PC-9 (cell line): ENCODE data around the gene HEXIM1. TPM values are rescaled to one million over a fixed set of nuclear protein-coding genes. Genes with fewer than 3 reads are reported as not detected.

Experiments
- BruUV-seq: library from RNA; stranded (reverse); fragments of 400-500 nt; replicated peaks from 2 replicates; lab custom pipeline; 2021; lab: Mats Ljungman, UMichigan
- CTCF ChIA-PET: fragments of 300-600 bp; sonication (Branson Sonifier 250); formaldehyde crosslinking; loops from one replicate; lab custom pipeline; 2022; ENCODE audit warnings: antibody characterized with exemption; lab: Charles Lee
- POLR2A ChIA-PET: fragments of 300-600 bp; sonication (Branson Sonifier 250); formaldehyde crosslinking; loops from one replicate; lab custom pipeline; 2022; ENCODE audit warnings: antibody characterized with exemption; ENCODE audit not compliant: unreplicated experiment; lab: Charles Lee
- DNase-seq, 2 experiments: peaks; one replicate each; pipeline versions ENCODE4 v3.0.0 to v3.0.0-alpha.2; 2015 to 2022; ENCODE audit warnings: mixed read lengths in 1 of 2
- H2AFZ ChIP-seq: fragments of 200-600 bp; sonication (generic); 2 replicates; pipeline ENCODE4 v1.8.1; 2017; ENCODE audit warnings: antibody characterized with exemption
- H3F3A ChIP-seq: fragments of 200-600 bp; sonication (generic); 2 replicates; pipeline ENCODE4 v1.8.1; 2017; ENCODE audit warnings: antibody characterized with exemption, mild to moderate bottlenecking, low read depth; ENCODE audit not compliant: insufficient read depth
- H3K27ac ChIP-seq: fragments of 200-600 bp; sonication (generic); 2 replicates; pipeline ENCODE4 v1.6.1; 2016; ENCODE audit warnings: mixed run types
- H3K27me3 ChIP-seq: fragments of 200-600 bp; sonication (generic); 2 replicates; pipeline ENCODE4 v1.6.1; 2016; ENCODE audit warnings: low read depth, mixed run types; ENCODE audit not compliant: insufficient read depth
- H3K36me3 ChIP-seq: fragments of 200-600 bp; sonication (generic); 2 replicates; pipeline ENCODE4 v1.6.1; 2016; ENCODE audit warnings: low read depth, mixed run types
- H3K4me1 ChIP-seq: fragments of 200-600 bp; sonication (generic); replicated peaks from 2 replicates; pipeline ENCODE4 v1.6.1; 2016; ENCODE audit warnings: mixed run types; ENCODE audit not compliant: insufficient read depth
- H3K4me2 ChIP-seq: fragments of 200-600 bp; sonication (generic); 2 replicates; pipeline ENCODE4 v1.6.1; 2017; ENCODE audit warnings: mixed run types
- H3K4me3 ChIP-seq: fragments of 200-600 bp; sonication (generic); 2 replicates; pipeline ENCODE4 v1.6.1; 2016; ENCODE audit warnings: mixed run types
- H3K79me2 ChIP-seq: fragments of 200-600 bp; sonication (generic); 2 replicates; pipeline ENCODE4 v1.6.1; 2017; ENCODE audit warnings: low read depth, mixed run types
- H3K9me2 ChIP-seq: fragments of 200-600 bp; sonication (generic); 2 replicates; pipeline ENCODE4 v1.8.1; 2017; ENCODE audit warnings: mild to moderate bottlenecking; ENCODE audit not compliant: insufficient read depth
- H3K9me3 ChIP-seq: fragments of 200-600 bp; sonication (generic); 2 replicates; pipeline ENCODE4 v1.8.1; 2016; ENCODE audit warnings: low read depth; ENCODE audit not compliant: insufficient read depth
- H4K20me1 ChIP-seq: fragments of 200-600 bp; sonication (generic); 2 replicates; pipeline ENCODE4 v1.8.1; 2017; ENCODE audit not compliant: insufficient read depth
- EZH2 ChIP-seq: fragments of 200-600 bp; sonication (generic); IDR thresholded peaks from 2 replicates; pipeline ENCODE4 v1.8.0; 2017; ENCODE audit warnings: antibody characterized with exemption, low read depth
- intact Hi-C: fragments of 100-400 bp; cut with micrococcal nuclease; formaldehyde crosslinking; loops from one replicate; pipeline ENCODE4 v1.10.0; 2022; ENCODE audit not compliant: unreplicated experiment
- total RNA-seq: library from RNA; stranded (reverse); gene quantifications from 2 replicates; pipeline ENCODE4 v1.2.3, GENCODE V29; 2021
- TF ChIP-seq, protein P1 (sequence below): fragments of 200-600 bp; sonication (generic); conservative IDR thresholded peaks from 2 replicates; pipeline ENCODE4 v1.6.1; 2017; ENCODE audit warnings: mixed run types, antibody characterized with exemption, mild to moderate bottlenecking, moderate library complexity

Gene HEXIM1
- total RNA-seq, 1 experiment from 2014 or later: 64.9 TPM

DNA sequence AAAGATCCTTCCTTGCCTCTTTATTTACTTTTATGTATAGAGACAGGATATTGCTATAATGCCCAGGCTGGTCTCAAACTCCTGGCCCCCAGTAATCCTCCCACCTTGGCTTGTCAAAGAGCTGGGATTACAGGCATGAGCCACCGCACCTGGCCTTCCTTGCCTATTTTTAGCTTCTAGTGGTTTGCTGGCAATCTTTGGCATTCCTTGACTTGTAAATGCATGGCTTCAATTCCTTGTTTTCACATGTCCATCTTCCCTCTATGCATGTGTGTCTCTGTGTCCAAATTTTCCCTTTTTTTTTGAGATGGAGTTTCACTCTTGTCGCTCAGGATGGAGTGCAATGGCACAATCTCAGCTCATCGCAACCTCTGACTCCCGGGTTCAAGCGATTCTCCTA lies 35.9 kb downstream of the HEXIM1 start:
- Histone ChIP-seq H4K20me1 (no peaks in the 10 kb centered on the region), H3K27ac (peak overlapping the region; percentile 37), H3F3A (peaks cover 21% of the 10 kb centered on the region), H3K79me2 (no peaks in the 10 kb centered on the region), H3K4me2 (peak overlapping the region; percentile 6), H3K27me3 (no peaks in the 10 kb centered on the region), H2AFZ (no peak overlapping the region), H3K9me3 (no peaks in the 10 kb centered on the region), H3K36me3 (no peaks in the 10 kb centered on the region), H3K9me2 (no peaks in the 10 kb centered on the region), H3K4me3 (no peak overlapping the region), H3K4me1 (peaks cover 15% of the 10 kb centered on the region)
- no peak for DNase-seq
- POLR2A ChIA-PET: interaction anchor here (0.6 kb wide), 1 partner anchor 10 kb away, joined by 12 read pairs; no protein-coding TSS in a partner anchor
- no TSS peak for BruUV-seq
- TF ChIP-seq EZH2: no peak
- TF ChIP-seq, protein P1, sequence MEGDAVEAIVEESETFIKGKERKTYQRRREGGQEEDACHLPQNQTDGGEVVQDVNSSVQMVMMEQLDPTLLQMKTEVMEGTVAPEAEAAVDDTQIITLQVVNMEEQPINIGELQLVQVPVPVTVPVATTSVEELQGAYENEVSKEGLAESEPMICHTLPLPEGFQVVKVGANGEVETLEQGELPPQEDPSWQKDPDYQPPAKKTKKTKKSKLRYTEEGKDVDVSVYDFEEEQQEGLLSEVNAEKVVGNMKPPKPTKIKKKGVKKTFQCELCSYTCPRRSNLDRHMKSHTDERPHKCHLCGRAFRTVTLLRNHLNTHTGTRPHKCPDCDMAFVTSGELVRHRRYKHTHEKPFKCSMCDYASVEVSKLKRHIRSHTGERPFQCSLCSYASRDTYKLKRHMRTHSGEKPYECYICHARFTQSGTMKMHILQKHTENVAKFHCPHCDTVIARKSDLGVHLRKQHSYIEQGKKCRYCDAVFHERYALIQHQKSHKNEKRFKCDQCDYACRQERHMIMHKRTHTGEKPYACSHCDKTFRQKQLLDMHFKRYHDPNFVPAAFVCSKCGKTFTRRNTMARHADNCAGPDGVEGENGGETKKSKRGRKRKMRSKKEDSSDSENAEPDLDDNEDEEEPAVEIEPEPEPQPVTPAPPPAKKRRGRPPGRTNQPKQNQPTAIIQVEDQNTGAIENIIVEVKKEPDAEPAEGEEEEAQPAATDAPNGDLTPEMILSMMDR: no peak
- intact Hi-C loops: no loop called here
- CTCF ChIA-PET: no interaction called here

DNA sequence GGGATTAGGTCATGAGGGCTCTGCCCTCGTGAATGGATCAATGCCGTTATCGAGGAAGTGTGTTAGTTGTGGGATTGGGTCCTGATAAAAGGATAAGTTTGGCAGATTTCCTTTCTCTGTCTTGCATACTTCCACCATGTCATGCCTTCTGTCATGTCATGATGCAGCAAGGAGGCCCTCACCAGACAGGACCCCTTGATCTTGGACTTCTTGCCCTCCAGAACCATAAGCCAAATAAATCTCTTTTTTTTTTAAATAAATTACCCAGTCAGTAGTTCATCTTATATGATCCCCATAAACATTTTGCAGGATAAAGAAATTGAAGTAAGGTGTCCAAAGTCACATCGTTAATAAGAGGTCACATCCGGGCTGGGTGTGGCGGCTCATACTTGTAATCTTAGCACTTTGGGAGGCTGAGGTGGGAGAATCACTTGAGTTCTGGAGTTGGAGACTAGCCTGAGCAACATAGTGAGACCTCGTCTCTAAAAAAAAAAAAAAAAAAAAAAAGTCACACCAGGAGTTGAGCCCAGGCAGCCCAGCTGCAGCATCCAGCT lies 38.6 kb downstream of the HEXIM1 start:
- Histone ChIP-seq H3K4me2 (no peak overlapping the region), H3K4me1 (peaks cover 15% of the 10 kb centered on the region), H4K20me1 (no peaks in the 10 kb centered on the region), H3F3A (peaks cover 30% of the 10 kb centered on the region), H3K4me3 (no peak overlapping the region), H3K9me3 (no peaks in the 10 kb centered on the region), H3K36me3 (no peaks in the 10 kb centered on the region), H3K79me2 (no peaks in the 10 kb centered on the region), H3K27ac (no peak overlapping the region), H3K27me3 (no peaks in the 10 kb centered on the region), H2AFZ (no peak overlapping the region), H3K9me2 (no peaks in the 10 kb centered on the region)
- ChIA-PET CTCF (no interaction called here), POLR2A (no interaction called here)
- TF ChIP-seq EZH2: no peak
- TF ChIP-seq, protein P1: no peak
- no TSS peak for BruUV-seq
- intact Hi-C loops: no loop called here
- no peak for DNase-seq

DNA sequence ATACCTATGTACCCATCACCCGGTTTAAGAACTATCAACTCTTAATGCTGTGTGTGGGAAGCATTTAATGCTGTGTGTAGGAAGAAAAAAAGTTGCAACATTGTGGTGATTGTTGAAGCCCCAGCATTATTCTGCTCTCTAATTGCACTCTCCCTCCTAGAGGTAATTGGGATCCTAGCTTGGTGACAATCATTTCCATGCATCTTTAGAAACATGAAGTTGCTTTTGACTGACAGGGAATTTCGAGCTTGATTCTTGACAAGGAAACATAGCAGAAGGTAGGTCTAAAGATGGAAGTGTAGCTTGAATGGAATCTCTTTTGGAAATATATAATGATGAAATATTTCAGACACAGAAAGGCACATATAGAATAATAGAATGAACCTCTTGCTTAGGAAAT lies 40.7 kb downstream of the HEXIM1 start:
- ChIA-PET POLR2A (no interaction called here), CTCF (no interaction called here)
- Histone ChIP-seq H2AFZ (no peak overlapping the region), H3K9me2 (no peaks in the 10 kb centered on the region), H3K4me1 (peaks cover 4% of the 10 kb centered on the region), H3K4me3 (no peak overlapping the region), H3K4me2 (no peak overlapping the region), H3F3A (peaks cover 19% of the 10 kb centered on the region), H3K9me3 (no peaks in the 10 kb centered on the region), H4K20me1 (no peaks in the 10 kb centered on the region), H3K27me3 (no peaks in the 10 kb centered on the region), H3K36me3 (no peaks in the 10 kb centered on the region), H3K79me2 (no peaks in the 10 kb centered on the region), H3K27ac (no peak overlapping the region)
- DNase-seq: no peak
- intact Hi-C loops: no loop called here
- TF ChIP-seq, protein P1: no peak
- TF ChIP-seq EZH2: no peak
- no TSS peak for BruUV-seq
